Fibroblast of skin of right quadriceps (primary cell): ENCODE data around the gene TSKS.

ENCODE experiments used
- DNase-seq: peaks from one replicate; pipeline ENCODE4 v3.0.0-alpha.2; 2013

TSKS gene

GRCh38 chr19:49713236-49713845 is 49.8 kb downstream of the TSKS start:
- no peak for DNase-seq

GRCh38 chr19:49712397-49712859 is 50.7 kb downstream of the TSKS start:
- DNase-seq, result no peak

GRCh38 chr19:49710372-49710951 is 52.6 kb downstream of the TSKS start:
- peak; percentile 32 for DNase-seq

GRCh38 chr19:49705919-49706318 is 57.2 kb downstream of the TSKS start:
- DNase-seq, result no peak

GRCh38 chr19:49704888-49705642 is 58.0 kb downstream of the TSKS start:
- DNase-seq, result no peak

- DNase-seq, result no peak
Measured at GRCh38 chr19:49701271-49701786, 61.8 kb downstream of the TSKS start.

- DNase-seq, result no peak
Measured at GRCh38 chr19:49700563-49700962, 62.5 kb downstream of the TSKS start.

- no peak for DNase-seq
Measured at GRCh38 chr19:49699364-49699763, 63.7 kb downstream of the TSKS start.

GRCh38 chr19:49696865-49697264 is 66.2 kb downstream of the TSKS start:
- DNase-seq, result no peak

- DNase-seq, result no peak
Measured at GRCh38 chr19:49696115-49696514, 67.0 kb downstream of the TSKS start.

- no peak for DNase-seq
Measured at GRCh38 chr19:49692147-49692506, 71.0 kb downstream of the TSKS start.

- peak; percentile 83 for DNase-seq
Measured at GRCh38 chr19:49691243-49692146, 71.6 kb downstream of the TSKS start.

GRCh38 chr19:49690656-49691242 is 72.4 kb downstream of the TSKS start, which contains the start of gene CPT1C:
TSS of gene CPT1C (plus strand) at chr19:49691116. CDS start at chr19:49692253, 1,137 bp downstream.
- peak; percentile 83 for DNase-seq

- no peak for DNase-seq
Measured at GRCh38 chr19:49690079-49690655, 72.9 kb downstream of the TSKS start.
